Measurements from ENCODE around the gene RFX8.
"Not testable (repeated sequence)": the region's sequence is repeated elsewhere in the genome, so short reads cannot be mapped to it uniquely, and the experiment has no call there.

Gene RFX8
- 0.07 to 0.48 reads per million in 2 donors for total RNA-seq

- peak; percentile 4 for DNase-seq
Measured at GRCh38 chr2:101474731-101475384, at the start of gene RFX8. Gene RFX8, minus strand, starts transcription at chr2:101475112. Its CDS starts 8,264 bp downstream, at chr2:101466848.

GRCh38 chr2:101521487-101521886 lies 46.6 kb upstream of the RFX8 start:
- no peak for DNase-seq

GRCh38 chr2:101520246-101520645 lies 45.3 kb upstream of the RFX8 start:
- no peak for DNase-seq

GRCh38 chr2:101518578-101519492 lies 43.9 kb upstream of the RFX8 start:
- no peak for DNase-seq

- DNase-seq: no peak
Measured at GRCh38 chr2:101517758-101518271, 42.9 kb upstream of the RFX8 start.

DNA sequence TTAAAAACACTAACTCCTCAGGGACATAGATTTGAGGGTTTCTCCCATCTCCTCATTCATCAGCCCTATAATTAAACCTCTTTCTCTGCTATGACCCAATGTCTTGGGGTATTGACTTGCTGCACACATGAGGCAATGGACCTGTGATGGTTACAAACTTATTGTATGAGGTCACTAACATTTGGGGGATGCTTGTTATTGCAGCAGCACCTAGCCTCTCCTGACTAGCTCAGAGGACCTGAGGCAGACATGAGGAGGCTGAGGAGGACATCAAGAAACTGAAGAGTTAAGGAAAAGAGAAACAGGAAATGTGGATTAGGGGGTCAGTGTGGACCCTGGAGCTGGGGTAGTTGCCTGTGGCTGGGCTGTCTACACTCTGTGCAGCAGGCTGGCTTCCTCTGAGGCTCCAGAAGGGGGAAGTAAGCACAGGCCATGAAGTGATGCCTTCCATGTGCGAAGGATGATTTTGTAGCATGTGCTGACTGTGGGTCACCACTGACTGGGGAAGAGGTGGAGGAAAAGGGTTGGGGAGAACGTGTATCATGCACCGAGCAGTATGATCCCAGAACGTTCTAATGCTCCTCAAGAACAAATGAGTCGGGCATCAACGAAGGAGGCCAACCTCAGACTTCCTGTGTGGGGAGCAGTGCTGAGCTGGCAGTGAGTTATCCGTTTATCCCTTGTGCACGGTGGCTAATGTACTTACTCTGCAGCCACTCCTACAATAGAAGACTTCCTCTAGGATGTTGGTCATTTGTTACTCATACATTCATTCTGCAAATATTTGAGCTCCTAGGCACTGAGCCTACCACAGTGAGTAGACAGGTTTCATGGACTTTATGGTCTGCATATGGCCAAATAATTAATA lies 42.1 kb upstream of the RFX8 start:
- no peak for DNase-seq

- no peak for DNase-seq
Measured at GRCh38 chr2:101516349-101516748, 41.4 kb upstream of the RFX8 start.

GRCh38 chr2:101515477-101515876 lies 40.6 kb upstream of the RFX8 start:
- DNase-seq: no peak

DNA sequence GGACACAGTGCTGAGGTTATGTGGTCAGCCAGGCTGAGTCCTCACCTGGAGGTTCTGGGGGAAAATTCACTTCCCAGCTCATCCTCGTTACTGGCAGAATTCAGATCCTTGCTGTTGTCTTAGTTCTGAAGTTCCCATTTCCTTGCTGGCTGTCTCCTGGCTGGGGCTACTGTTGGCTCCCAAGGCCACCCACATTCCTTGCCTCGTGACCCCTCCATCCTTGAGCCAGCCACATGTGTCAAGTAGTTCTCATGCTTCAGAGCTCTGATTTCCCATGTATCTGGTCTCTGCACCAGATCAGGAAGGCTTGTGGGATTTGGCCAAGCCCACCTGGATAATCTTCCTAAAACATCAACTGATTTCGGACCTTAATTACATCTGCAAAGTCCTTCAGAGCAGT lies 38.1 kb upstream of the RFX8 start:
- no peak for DNase-seq

DNA sequence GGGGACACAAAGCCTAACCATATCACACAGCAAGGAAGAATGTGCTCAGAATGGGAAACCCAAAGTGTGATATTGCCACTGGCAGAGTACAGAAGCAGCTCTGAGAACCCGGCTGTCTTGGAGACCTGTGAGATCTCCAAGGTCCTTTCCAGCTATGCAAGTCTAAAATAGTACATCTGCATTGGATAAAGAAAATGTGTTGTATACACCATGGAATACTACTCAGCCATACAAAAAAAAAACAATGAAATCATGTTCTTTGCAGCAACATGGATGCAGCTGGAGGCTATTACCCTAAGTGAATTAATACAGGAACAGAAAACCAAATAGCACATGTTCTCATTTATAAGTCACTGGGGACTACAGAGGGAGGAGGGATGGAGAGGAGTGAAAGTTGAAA lies 36.5 kb upstream of the RFX8 start:
- DNase-seq: no peak

DNA sequence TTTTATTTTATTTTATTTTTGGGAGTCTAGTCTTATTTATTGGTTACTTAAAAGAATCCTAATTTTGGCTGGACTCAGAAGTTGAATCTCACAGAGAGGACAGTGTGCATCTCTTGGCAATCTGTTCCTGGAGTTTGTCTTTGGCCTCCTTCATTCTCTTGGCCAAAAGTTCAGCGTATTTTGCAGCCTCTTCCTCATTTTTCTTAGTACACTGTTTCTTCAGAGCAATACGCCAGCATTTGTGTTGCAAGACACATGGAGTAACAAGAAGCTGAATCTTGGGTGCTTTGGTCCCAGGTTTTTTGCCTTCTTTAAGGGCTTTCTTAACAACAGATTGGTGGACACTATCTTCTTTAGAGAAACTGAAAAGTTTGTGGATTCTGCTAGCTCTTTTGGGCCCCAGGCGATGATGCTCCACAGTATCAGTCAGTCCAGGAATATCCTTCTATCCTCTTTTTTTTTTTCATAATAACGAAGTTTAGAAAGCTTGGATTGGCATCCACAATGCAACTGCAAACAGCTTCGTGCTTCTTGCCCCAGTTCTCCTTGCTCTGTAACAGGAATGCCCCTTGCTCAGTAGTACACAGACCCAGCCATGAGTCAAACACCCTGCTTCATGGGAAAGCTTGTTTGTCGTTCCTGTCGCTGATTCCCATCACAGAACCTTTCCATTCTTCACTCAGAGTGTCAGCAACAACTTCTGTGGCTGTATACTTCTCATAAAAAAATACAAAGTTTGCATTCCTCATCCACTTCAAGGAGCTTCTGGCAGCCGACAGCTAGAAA lies 34.8 kb upstream of the RFX8 start:
- no peak for DNase-seq

- no peak for DNase-seq
Measured at GRCh38 chr2:101508636-101509035, 33.7 kb upstream of the RFX8 start.

- DNase-seq: not testable (repeated sequence)
Measured at GRCh38 chr2:101505276-101505675, 30.4 kb upstream of the RFX8 start.

DNA sequence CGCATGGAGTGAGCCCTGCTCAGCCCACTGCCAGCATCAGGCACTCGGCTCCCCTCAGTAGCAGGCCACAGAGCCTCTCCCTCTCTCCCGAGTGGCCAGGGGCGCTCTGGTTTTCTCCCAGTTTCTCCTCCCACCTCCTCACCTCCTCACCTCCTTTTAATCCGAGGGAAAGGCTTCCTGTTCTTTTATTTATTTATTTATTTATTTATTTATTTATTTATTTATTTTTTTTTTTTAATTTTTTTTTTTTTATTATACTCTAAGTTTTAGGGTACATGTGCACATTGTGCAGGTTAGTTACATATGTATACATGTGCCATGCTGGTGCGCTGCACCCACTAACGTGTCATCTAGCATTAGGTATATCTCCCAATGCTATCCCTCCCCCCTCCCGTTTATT lies 29.8 kb upstream of the RFX8 start:
- not testable (repeated sequence) for DNase-seq

DNA sequence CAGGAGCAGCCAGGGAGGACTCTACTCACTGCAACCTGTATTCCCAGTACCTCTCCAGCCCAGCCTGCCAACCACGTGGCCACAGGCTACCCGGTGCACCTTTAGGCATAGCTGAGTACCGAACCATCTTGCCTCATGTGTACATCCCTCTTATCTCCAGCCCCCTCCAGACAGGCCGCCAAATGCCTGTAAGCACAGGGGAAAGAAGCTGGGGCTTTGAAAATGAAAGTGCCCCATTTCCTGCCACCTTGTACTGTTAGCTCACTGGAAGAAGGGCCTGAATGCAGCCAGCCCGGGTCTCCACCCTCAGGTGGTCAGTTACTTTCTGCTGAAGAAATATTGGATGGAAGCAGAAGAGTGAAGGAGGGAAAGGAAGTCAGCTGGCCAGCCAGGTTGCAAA lies 27.2 kb upstream of the RFX8 start:
- no peak for DNase-seq

DNA sequence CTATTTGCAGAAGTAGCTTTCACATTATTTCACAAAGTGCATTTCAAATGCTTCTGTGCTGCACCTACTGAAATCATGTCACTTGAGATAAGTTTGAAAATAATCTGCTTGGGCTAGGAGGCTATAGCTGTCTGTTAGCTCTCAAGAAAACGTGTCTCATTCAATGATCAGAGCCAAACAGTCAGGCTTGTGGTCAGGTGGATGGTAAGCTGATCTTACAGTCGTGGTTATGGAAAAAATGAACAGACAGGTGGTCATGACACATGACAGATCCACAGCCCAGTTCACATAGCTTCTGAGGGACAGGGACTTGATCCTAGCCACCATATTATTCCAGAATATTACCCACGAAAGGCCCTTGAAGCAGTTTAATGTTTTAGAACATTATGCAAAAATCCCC lies 26.5 kb upstream of the RFX8 start:
- no peak for DNase-seq

- DNase-seq: no peak
Measured at GRCh38 chr2:101500860-101501259, 25.9 kb upstream of the RFX8 start.

- DNase-seq: no peak
Measured at GRCh38 chr2:101500180-101500579, 25.3 kb upstream of the RFX8 start.

GRCh38 chr2:101496279-101496678 lies 21.4 kb upstream of the RFX8 start:
- DNase-seq: no peak

- DNase-seq: no peak
Measured at GRCh38 chr2:101492936-101493473, 18.1 kb upstream of the RFX8 start.

DNA sequence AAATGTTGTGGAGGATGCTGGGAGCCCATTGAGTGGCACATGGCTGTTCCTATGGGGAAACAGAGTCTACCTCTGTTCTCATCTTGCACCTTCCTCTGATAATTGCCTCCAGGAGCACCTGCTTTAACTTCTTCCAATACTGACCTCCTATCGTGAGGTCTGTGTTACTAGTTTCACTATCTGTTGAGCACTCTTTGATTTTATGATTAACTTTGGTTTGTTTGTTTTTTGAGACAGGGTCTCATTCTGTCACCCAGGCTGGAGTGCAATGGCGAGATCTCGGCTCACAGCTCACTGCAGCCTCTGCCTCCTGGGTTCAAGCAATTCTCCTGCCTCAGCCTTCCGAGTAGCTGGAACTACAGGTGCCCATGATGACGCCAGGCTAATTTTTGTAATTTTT lies 12.1 kb upstream of the RFX8 start:
- no peak for DNase-seq

DNA sequence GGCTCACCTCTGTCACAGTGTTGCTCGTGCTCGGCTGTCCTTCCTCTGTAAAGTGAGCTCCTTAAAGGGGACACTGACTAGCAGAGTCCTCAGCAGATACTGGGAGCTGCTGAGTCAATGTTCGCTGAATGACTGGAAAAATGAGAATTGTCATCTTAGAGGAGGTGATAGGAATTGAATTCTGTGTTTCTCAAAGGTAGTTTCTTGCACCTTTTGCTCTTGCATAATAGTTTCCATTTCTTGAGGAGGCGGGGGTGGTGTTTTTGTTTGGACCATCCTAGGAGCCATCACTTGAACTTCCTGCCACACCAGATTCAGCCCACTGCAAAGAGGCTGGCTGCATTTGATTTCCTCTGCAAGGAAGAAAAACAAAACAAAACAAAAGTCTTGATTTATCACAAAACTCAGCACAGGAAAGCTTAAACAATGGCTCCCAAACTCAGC lies 11.4 kb upstream of the RFX8 start:
- no peak for DNase-seq

Data from T-helper 9 cell (primary cell).